Measurements from ENCODE around the gene TBPL1. TPM values are rescaled to one million over a fixed set of nuclear protein-coding genes. Genes with fewer than 3 reads are reported as not detected.

Gene TBPL1
- total and polyA plus RNA-seq, 2 of the 8 experiments (the other 6 are each of a cell fraction or from before 2014, with no cell fraction given), result 32.5 to 67.0 TPM

DNA sequence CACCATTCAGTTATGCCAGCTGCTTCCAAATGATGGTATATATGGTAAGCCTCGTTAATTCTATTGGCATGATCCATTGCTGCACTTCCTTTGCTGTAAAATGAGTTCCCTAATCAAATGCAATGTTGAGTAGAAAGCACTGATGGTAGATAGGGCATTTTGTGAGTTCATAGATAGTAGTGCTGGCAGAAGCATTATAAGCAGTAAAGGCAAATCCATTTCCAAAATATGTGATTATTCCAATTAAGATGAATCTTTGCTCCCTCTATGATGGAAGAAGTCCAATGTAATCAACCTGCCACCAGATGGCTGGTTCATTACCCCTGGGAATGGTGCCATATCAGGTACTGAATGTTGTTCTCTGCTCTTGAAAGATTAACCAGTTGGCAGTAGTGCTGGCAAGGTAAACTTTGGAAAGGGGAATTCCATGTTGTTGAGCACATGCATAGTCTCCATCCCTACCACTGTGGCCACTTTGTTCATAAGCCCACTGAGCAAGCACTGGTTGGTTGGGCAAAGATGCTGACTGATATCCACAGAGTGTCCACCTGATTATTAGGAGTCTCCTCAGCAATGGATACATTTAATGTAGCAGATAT lies 5.6 kb upstream of the TBPL1 start:
- WGBS, 2 experiments (ENCODE audit: extremely low coverage in 1 of 2, insufficient coverage in 1 of 2, insufficient read length in 1 of 2, insufficient replicate concordance in 2 of 2, low coverage in 1 of 2, low lambda C conversion rate in 2 of 2, missing lambda C conversion rate in 1 of 2), result 94% methylated on average over 1 of the region's 1 CpG; no CpG with 5 or more reads in 1 of the 2 experiments
- H4K5ac ChIP-seq (ENCODE audit: insufficient read length, low read depth, low read length), result no peak overlapping the region
- H2BK20ac ChIP-seq (ENCODE audit: low read length), result no peak overlapping the region
- H2AK5ac ChIP-seq (ENCODE audit: low read depth, low read length), result no peak overlapping the region
- no peak for FAIRE-seq
- no peak for DNase-seq (ENCODE audit: low read depth in 1 of 2, low spot score in 2 of 2)
- H3K56ac ChIP-seq (replicated peaks; ENCODE audit: insufficient read length, low read depth, low read length), result no peak overlapping the region
- no peaks in the 10 kb centered on the region for H3K9me3 ChIP-seq (ENCODE audit: insufficient read depth in 2 of 2, low read depth in 1 of 2, low read length in 1 of 2)
- no peaks in the 10 kb centered on the region for H4K20me1 ChIP-seq (replicated peaks in 1 of 2; ENCODE audit: control insufficient read depth in 1 of 2, insufficient read depth in 2 of 2, low read length in 2 of 2)
- H3K36me3 ChIP-seq (ENCODE audit: control insufficient read depth in 2 of 4, insufficient read depth in 4 of 4, low read length in 3 of 4), result no peaks in the 10 kb centered on the region
- H3K4me1 ChIP-seq (replicated peaks in 1 of 4; ENCODE audit: control insufficient read depth in 3 of 4, insufficient read depth in 4 of 4, low read length in 3 of 4), result no peaks in the 10 kb centered on the region; a peak in 1 of 7 replicates
- no peak overlapping the region for H4K8ac ChIP-seq (ENCODE audit: extremely low read depth, insufficient read depth, low read length)
- H3K79me1 ChIP-seq (ENCODE audit: low read depth, low read length), result no peaks in the 10 kb centered on the region
- no peak overlapping the region for H3K4ac ChIP-seq (replicated peaks; ENCODE audit: insufficient read length, low read depth, low read length)
- H3K23ac ChIP-seq (ENCODE audit: insufficient read length), result no peak overlapping the region
- no peak overlapping the region for H3K18ac ChIP-seq (ENCODE audit: extremely low read depth, low read length)
- no peak overlapping the region for H2BK15ac ChIP-seq (ENCODE audit: low read length)
- H2AFZ ChIP-seq (ENCODE audit: low read length), result no peak overlapping the region
- H3K9ac ChIP-seq (replicated peaks in 1 of 4; ENCODE audit: extremely low read depth in 1 of 4, low read depth in 3 of 4, low read length in 3 of 4), result no peak overlapping the region
- no peak overlapping the region for H3K4me2 ChIP-seq (ENCODE audit: insufficient read depth in 1 of 2, low read depth in 2 of 2, low read length in 2 of 2)
- H3K27ac ChIP-seq (ENCODE audit: low read depth, low read length), result no peak overlapping the region
- H2BK120ac ChIP-seq (replicated peaks; ENCODE audit: low read depth, low read length), result no peak overlapping the region
- H3K14ac ChIP-seq (ENCODE audit: insufficient read length), result no peak overlapping the region
- H3K4me3 ChIP-seq (ENCODE audit: extremely low read depth in 1 of 4, insufficient read depth in 2 of 4, low read depth in 3 of 4, low read length in 4 of 4), result no peak overlapping the region
- H3K79me2 ChIP-seq (ENCODE audit: control insufficient read depth in 1 of 2, insufficient read depth in 2 of 2, low read length in 2 of 2), result no peaks in the 10 kb centered on the region
- no peaks in the 10 kb centered on the region; a peak in 1 of 7 replicates for H3K27me3 ChIP-seq (replicated peaks in 1 of 4; ENCODE audit: control insufficient read depth in 3 of 4, extremely low read depth in 1 of 4, insufficient read depth in 3 of 4, low read length in 3 of 4)
- no peak overlapping the region for H4K91ac ChIP-seq (replicated peaks; ENCODE audit: insufficient read length, low read length)
- no peak overlapping the region for H2BK5ac ChIP-seq (ENCODE audit: low read depth, low read length)
- no peak overlapping the region for H2BK12ac ChIP-seq (ENCODE audit: low read depth, low read length)
- CTCF ChIA-PET (ENCODE audit: partially characterized antibody), result interaction anchor here (0.9 to 3.4 kb wide), 8 partner anchors 10 to 152 kb away, joined by 3 to 19 read pairs (median 3); no protein-coding TSS in a partner anchor
- H3K23me2 ChIP-seq (ENCODE audit: low read depth, low read length), result peaks cover 5% of the 10 kb centered on the region
- POLR2A ChIA-PET (ENCODE audit: partially characterized antibody), result no interaction called here
- no peak for TF ChIP-seq RNF2 (IDR thresholded peaks at IDR 0.05; ENCODE audit: borderline replicate concordance, low read depth, low read length, missing control alignments, poor library complexity, severe bottlenecking)
- TF ChIP-seq HDAC2 (IDR thresholded peaks at IDR 0.05; ENCODE audit: borderline replicate concordance in 1 of 2, low read depth in 2 of 2, low read length in 2 of 2), result no peak
- no peak for TF ChIP-seq POLR2A (IDR thresholded peaks at IDR 0.05; ENCODE audit: control extremely low read depth in 1 of 2, low read depth in 2 of 2, low read length in 2 of 2)
- no peak for TF ChIP-seq BACH1 (IDR thresholded peaks at IDR 0.05; ENCODE audit: low read length)
- TF ChIP-seq GABPA (IDR thresholded peaks at IDR 0.05; ENCODE audit: borderline replicate concordance, insufficient read depth, low read length), result no peak
- no peak for TF ChIP-seq EGR1 (IDR thresholded peaks at IDR 0.05; ENCODE audit: borderline replicate concordance, low read depth, low read length)
